Stimulated activated CD4-positive, alpha-beta T cell treated with anti-CD3 and anti-CD28 coated beads, Interleukin-12 subunit alpha, Interleukin-12 subunit beta, amount 100 ng/mL, for 4 hours (primary cell): ENCODE data around the gene AHI1.

Experiments used
- DNase-seq: peaks from one replicate; pipeline ENCODE4 v3.0.0-alpha.2; 2020

The AHI1 gene

GRCh38 chr6:135497412-135498184, at the start of gene AHI1:
Gene AHI1 (minus strand): TSS chr6:135497740. CDS start chr6:135492237, 5,503 bp downstream.
- peak; percentile 90 for DNase-seq

- DNase-seq: no peak
Observed at GRCh38 chr6:135546680-135547418, 49.3 kb upstream of the AHI1 start.

- DNase-seq: no peak
Observed at GRCh38 chr6:135546206-135546605, 48.7 kb upstream of the AHI1 start.

GRCh38 chr6:135540207-135540840, 42.8 kb upstream of the AHI1 start:
- DNase-seq: no peak

GRCh38 chr6:135537741-135538301, 40.3 kb upstream of the AHI1 start:
- DNase-seq: no peak

GRCh38 chr6:135535989-135536414, 38.5 kb upstream of the AHI1 start:
- no peak for DNase-seq

GRCh38 chr6:135534773-135535380, 37.3 kb upstream of the AHI1 start:
- DNase-seq: no peak

- DNase-seq: no peak
Observed at GRCh38 chr6:135532559-135532958, 35.0 kb upstream of the AHI1 start.

GRCh38 chr6:135531954-135532490, 34.5 kb upstream of the AHI1 start:
- no peak for DNase-seq

- DNase-seq: no peak
Observed at GRCh38 chr6:135530113-135530512, 32.6 kb upstream of the AHI1 start.

- no peak for DNase-seq
Observed at GRCh38 chr6:135527960-135528249, 30.4 kb upstream of the AHI1 start.

GRCh38 chr6:135527116-135527959, 29.8 kb upstream of the AHI1 start:
- no peak for DNase-seq

- no peak for DNase-seq
Observed at GRCh38 chr6:135525594-135525993, 28.1 kb upstream of the AHI1 start.

- DNase-seq: no peak
Observed at GRCh38 chr6:135522965-135523692, 25.6 kb upstream of the AHI1 start.

- no peak for DNase-seq
Observed at GRCh38 chr6:135521431-135521830, 23.9 kb upstream of the AHI1 start.

GRCh38 chr6:135520781-135521180, 23.2 kb upstream of the AHI1 start:
- DNase-seq: no peak

- no peak for DNase-seq
Observed at GRCh38 chr6:135519348-135519747, 21.8 kb upstream of the AHI1 start.

- DNase-seq: no peak
Observed at GRCh38 chr6:135517527-135517926, 20.0 kb upstream of the AHI1 start.

- DNase-seq: no peak
Observed at GRCh38 chr6:135514706-135515105, 17.2 kb upstream of the AHI1 start.

- no peak for DNase-seq
Observed at GRCh38 chr6:135506270-135506997, 8.9 kb upstream of the AHI1 start.

- DNase-seq: no peak
Observed at GRCh38 chr6:135505648-135506047, 8.1 kb upstream of the AHI1 start.
